Right cardiac atrium (tissue), 5 donors: Measurements from ENCODE around the gene SERINC5. TPM values are rescaled to one million over a fixed set of nuclear protein-coding genes. Genes with fewer than 3 reads are reported as not detected.
"Not testable (repeated sequence)": the region's sequence is repeated elsewhere in the genome, so short reads cannot be mapped to it uniquely, and the experiment has no call there.

Experiments
- ATAC-seq, 2 donors: fragments of 200-7000 bp; cut with Tn5 transposase; one replicate each; pipeline versions ENCODE4 v1.8.0 to v1.9.1; 2020; ENCODE audit warnings: moderate library complexity in 2 of 2, mild to moderate bottlenecking in 1 of 2
- DNase-seq, 3 donors: peaks; one replicate each; pipeline ENCODE4 v3.0.0-alpha.2; 2020
- H3K27ac ChIP-seq: one replicate; pipeline ENCODE4 v1.5.1; 2013; ENCODE audit warnings: mild to moderate bottlenecking, low read length, control low read depth, moderate library complexity
- H3K27me3 ChIP-seq: one replicate; pipeline ENCODE4 v1.6.1; 2013; ENCODE audit not compliant: control insufficient read depth, insufficient read depth
- H3K4me1 ChIP-seq: one replicate; pipeline ENCODE4 v1.6.1; 2013; ENCODE audit warnings: low read length; ENCODE audit not compliant: control insufficient read depth, insufficient read depth
- H3K4me3 ChIP-seq: one replicate; pipeline ENCODE4 v1.5.1; 2013; ENCODE audit warnings: low read length, control low read depth
- H3K9me3 ChIP-seq: one replicate; pipeline ENCODE4 v1.6.1; 2013; ENCODE audit warnings: low read length; ENCODE audit not compliant: control insufficient read depth
- WGBS: extraction: QIAGEN DNeasy Blood & Tissue Kit; methylation state at CpG from one replicate; pipeline ENCODE4 v1.1.7; 2013; 5-methylcytosine and 5-hydroxymethylcytosine counted together
- intact Hi-C, 4 donors: fragments of 100-400 bp; cut with DNase I; formaldehyde crosslinking; loops; one replicate each; pipeline versions ENCODE4 v1.11.0 to v1.14.0; 2022 to 2023
- polyA plus RNA-seq: library from polyadenylated mRNA; stranded (reverse); fragments of 200-250 nt; gene quantifications from one replicate; pipeline ENCODE4 v1.2.3, GENCODE V29; 2013
- total RNA-seq, 4 donors: library from RNA; stranded (reverse); fragmentation: NEBNext Ultra II Directional; extraction: Animal tissue kit (Norgen Biotek cat#: 25700); gene quantifications; one replicate each; pipeline ENCODE4 v1.2.1, GENCODE V29; 2021
- donor health status: healthy with polysubstance abuse.
- donor health status: DM: no; HTN: yes; CAD: no.
- donor health status: DM: no; HTN: no; CAD: no.
- donor health status: DM: no; HTN: yes; CAD: no; lungs with severe emphysema.
- donor health status: DM: yes; HTN: yes; CAD: no.

SERINC5 gene
- total and polyA plus RNA-seq, 5 donors, result 3.5 to 13.4 (median 11.6) TPM

DNA sequence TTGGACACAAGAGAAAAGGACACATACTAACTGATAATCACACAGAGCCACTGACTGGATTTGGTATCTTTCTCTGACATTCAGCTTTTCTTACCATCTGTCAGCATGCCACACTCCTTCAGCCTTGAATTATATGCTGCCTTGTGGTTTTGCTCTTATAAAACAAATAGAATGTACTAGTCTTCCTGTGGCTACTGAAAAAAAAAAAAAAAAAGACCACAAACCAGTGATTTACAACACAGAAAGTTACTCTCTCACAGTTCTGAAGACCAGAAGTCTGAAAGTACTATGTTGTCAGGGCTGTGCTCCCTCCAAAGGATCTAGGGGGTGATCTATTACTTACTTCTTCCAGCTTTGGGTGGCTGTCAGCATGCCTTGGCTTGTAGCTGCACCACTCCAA is 138.4 kb downstream of the SERINC5 start:
- intact Hi-C loops, result no loop called here

GRCh38 chr5:80116465-80116864 is 139.4 kb downstream of the SERINC5 start:
- Histone ChIP-seq H3K9me3 (no peaks in the 10 kb centered on the region), H3K27me3 (no peaks in the 10 kb centered on the region), H3K4me3 (no peak overlapping the region), H3K4me1 (no peaks in the 10 kb centered on the region), H3K27ac (no peak overlapping the region)
- 62% methylated on average over 4 of the region's 4 CpGs for WGBS
- no peak for DNase-seq
- ATAC-seq, result no peak
- intact Hi-C loops, result no loop called here

More for the DNA sequence above, 138.4 kb downstream of the SERINC5 start:
- DNase-seq (no peak), ATAC-seq (no peak)
- no peaks in the 10 kb centered on the region for H3K27me3 ChIP-seq
- H3K9me3 ChIP-seq, result no peaks in the 10 kb centered on the region
- no peaks in the 10 kb centered on the region for H3K4me1 ChIP-seq
- no peak overlapping the region for H3K27ac ChIP-seq
- H3K4me3 ChIP-seq, result no peak overlapping the region

DNA sequence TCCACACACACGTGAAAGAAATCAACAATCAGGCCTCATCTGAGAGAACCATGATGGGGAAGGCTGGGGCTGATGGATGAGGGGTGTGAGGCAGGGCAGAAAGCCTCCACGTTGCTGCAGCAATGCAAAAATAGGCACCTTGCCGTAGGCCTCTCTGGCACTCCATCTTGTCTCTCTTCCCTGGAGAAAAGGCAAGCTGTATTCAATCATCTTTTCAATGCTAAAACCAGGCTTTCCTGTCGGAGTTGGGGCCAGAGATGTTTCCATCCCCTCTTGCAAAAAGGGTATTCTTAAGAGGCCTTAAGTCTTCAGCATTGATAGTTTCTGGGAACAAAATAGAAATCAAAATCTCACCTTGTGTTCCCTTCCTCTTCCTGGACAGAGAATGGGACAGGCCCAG is 139.8 kb downstream of the SERINC5 start:
- intact Hi-C loops, result no loop called here
- H3K27me3 ChIP-seq, result no peaks in the 10 kb centered on the region
- WGBS, result 63% methylated on average over 4 of the region's 4 CpGs
- DNase-seq (no peak), ATAC-seq (no peak)
- no peaks in the 10 kb centered on the region for H3K4me1 ChIP-seq
- H3K9me3 ChIP-seq, result no peaks in the 10 kb centered on the region
- H3K27ac ChIP-seq, result no peak overlapping the region
- H3K4me3 ChIP-seq, result no peak overlapping the region

DNA sequence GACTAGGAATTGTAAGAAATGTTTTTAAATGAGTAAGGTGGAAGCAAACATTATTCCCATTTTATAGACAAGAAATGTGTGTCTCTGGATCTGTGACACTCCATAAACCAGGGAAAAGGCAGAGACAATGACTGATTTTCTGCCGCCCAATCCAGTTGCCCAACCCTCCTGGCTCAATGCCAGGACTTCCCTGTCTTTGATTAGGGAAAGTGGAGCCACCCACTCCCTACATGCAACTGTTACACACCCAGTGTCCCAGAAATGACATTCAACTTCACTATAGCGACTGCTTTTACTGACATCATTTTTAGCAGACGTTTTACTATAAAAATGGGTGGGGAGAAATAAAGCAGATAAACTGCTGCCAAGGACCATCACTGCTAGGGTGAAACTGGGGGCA is 141.0 kb downstream of the SERINC5 start:
- ATAC-seq, result no peak
- 50% methylated on average over 3 of the region's 3 CpGs for WGBS
- no peak overlapping the region for H3K4me3 ChIP-seq
- no peaks in the 10 kb centered on the region for H3K9me3 ChIP-seq
- no peaks in the 10 kb centered on the region for H3K4me1 ChIP-seq
- H3K27me3 ChIP-seq, result no peaks in the 10 kb centered on the region
- intact Hi-C loops, result no loop called here
- no peak for DNase-seq
- H3K27ac ChIP-seq, result no peak overlapping the region

DNA sequence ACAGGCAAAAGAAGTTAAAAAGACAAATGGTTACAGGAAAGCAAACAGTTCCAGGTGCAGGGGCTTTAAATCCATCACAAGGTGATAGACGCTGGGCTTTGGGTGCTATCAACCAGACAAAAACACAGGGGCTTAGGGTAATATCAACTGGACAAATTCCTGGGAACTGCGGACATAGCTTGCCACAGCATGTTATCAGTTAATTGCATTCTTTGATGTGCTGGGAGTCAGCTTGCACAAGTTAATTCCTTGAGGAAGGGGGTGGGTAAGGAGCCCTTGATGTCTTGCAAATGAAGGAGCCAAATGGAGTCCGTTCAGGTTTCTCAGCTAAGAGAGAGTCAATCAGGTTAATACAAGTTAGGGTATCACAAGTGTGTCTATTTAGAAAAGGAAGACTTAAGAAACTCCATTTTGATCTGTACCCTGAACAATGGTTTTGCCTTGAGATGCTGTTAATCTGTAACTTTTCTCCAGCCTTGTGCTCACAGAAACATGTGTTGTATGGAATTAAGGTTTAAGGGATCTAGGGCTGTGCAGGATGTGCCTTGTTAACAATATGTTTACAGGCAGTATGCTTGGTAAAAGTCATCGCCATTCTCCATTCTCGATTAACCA is 144.4 kb downstream of the SERINC5 start:
- WGBS, result 65% methylated on average over 5 of the region's 5 CpGs
- intact Hi-C loops, result not testable (repeated sequence)

GRCh38 chr5:80109646-80110478 is 146.0 kb downstream of the SERINC5 start:
- Histone ChIP-seq H3K4me3 (no peak overlapping the region), H3K4me1 (no peaks in the 10 kb centered on the region), H3K27me3 (no peaks in the 10 kb centered on the region), H3K9me3 (no peaks in the 10 kb centered on the region), H3K27ac (no peak overlapping the region)
- 45% methylated on average over 9 of the region's 9 CpGs for WGBS
- intact Hi-C loops, result loop anchor here in 1 of 4 donors (10.0 kb wide), 1 partner anchor 165 kb away; no protein-coding TSS in a partner anchor
- DNase-seq (peak in 2 of 3 donors; percentile 61 to 74), ATAC-seq (peak; percentile 51 to 66)

More for the DNA sequence above, 144.4 kb downstream of the SERINC5 start:
- not testable (repeated sequence) for H3K27ac ChIP-seq, H3K27me3 ChIP-seq, ATAC-seq, DNase-seq, H3K4me3 ChIP-seq, H3K4me1 ChIP-seq, H3K9me3 ChIP-seq

DNA sequence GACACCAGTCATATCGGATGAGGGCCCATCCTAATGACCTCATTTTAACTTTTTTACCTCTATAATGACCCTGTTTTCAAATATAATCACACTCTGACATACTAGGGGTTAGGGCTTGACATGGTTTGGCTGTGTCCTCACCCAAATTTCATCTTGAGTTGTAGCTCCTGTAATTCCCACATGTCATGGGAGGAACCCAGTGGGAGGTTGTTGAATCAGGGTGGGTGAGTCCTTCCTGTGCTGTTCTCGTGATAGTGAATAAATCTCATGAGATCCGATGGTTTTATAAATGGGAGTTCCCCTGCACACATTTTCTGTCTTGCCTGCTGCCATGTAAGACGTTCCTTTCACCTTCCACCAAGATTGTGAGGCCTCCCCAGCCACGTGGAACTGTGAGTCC is 148.9 kb downstream of the SERINC5 start:
- intact Hi-C loops, result loop anchor here in 1 of 4 donors (10.0 kb wide), 1 partner anchor 168 kb away; no protein-coding TSS in a partner anchor
- Histone ChIP-seq H3K27me3 (no peaks in the 10 kb centered on the region), H3K4me3 (no peak overlapping the region), H3K4me1 (no peaks in the 10 kb centered on the region), H3K27ac (no peak overlapping the region), H3K9me3 (no peaks in the 10 kb centered on the region)
- DNase-seq (no peak), ATAC-seq (no peak)
- WGBS, result 69% methylated on average over 5 of the region's 5 CpGs

DNA sequence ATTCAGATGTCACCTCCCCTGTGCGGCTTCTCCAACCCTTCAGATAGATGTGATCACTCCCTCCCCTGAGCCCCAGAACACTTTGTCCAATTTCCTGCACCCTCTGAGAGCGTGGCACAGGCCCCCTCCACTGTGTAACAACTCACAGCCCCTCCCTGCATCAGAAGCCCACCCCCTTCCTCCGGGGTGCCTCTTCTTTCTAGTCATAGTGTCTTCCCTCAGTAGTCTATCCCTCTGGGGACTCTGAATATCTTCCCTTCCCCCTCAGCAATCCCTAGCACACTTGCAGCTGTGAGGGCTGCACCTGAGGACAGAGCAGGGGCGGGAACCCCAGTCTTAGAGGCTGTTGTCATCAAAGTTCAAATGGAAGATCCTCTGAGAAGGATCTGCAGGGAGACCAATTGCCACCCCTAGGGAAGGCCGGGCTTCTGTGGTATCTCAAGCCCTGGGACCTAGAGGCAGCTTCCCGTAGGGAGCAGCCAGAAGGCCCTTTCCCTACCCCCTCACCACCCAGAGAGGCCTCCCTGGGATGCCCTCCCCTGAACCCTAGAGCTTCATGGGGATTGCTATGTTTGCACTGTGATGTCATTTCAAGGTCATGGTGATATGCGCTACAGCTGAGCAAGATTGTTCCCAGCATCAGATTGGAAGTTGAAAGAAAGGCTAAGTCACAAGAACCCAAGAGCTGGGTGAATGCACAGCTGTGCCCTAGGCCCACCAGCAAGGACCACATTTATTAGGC is 150.0 kb downstream of the SERINC5 start:
- ATAC-seq (no peak), DNase-seq (no peak)
- Histone ChIP-seq H3K4me1 (no peaks in the 10 kb centered on the region), H3K27ac (no peak overlapping the region), H3K9me3 (no peaks in the 10 kb centered on the region), H3K27me3 (no peaks in the 10 kb centered on the region), H3K4me3 (no peak overlapping the region)
- 81% methylated on average over 7 of the region's 7 CpGs for WGBS
- intact Hi-C loops, result loop anchor here in 1 of 4 donors (10.0 kb wide), 1 partner anchor 169 kb away; no protein-coding TSS in a partner anchor

- DNase-seq (no peak), ATAC-seq (no peak)
- Histone ChIP-seq H3K27ac (no peak overlapping the region), H3K9me3 (no peaks in the 10 kb centered on the region), H3K4me1 (no peaks in the 10 kb centered on the region), H3K27me3 (no peaks in the 10 kb centered on the region), H3K4me3 (no peak overlapping the region)
- intact Hi-C loops, result loop anchor here in 1 of 4 donors (10.0 kb wide), 1 partner anchor 171 kb away; no protein-coding TSS in a partner anchor
- 84% methylated on average over 6 of the region's 6 CpGs for WGBS
These were observed 152.5 kb downstream of the SERINC5 start for GRCh38 chr5:80103371-80103770.

DNA sequence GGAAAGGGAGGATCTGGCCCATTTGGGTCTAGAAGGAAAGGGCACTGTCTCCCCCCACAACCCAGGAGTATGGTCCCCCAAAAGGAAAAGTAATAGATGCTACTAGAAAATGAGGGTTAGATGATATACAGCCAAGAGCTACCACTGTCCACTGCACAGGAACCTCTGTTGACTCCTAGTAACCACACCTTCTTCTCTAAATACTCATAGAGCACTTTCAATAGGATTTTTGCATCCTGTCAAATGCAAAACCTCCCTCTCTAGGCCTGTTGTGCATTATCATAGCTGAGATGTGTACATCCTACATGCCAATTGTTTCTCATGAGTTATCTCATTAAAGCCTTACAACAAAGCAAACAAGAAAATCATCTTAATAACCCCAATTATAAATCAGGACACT is 153.9 kb downstream of the SERINC5 start:
- Histone ChIP-seq H3K4me1 (no peaks in the 10 kb centered on the region), H3K9me3 (no peaks in the 10 kb centered on the region), H3K4me3 (no peak overlapping the region), H3K27me3 (no peaks in the 10 kb centered on the region), H3K27ac (no peak overlapping the region)
- no peak for DNase-seq
- no peak for ATAC-seq
- intact Hi-C loops, result loop anchor here in 1 of 4 donors (10.0 kb wide), 1 partner anchor 173 kb away; no protein-coding TSS in a partner anchor

DNA sequence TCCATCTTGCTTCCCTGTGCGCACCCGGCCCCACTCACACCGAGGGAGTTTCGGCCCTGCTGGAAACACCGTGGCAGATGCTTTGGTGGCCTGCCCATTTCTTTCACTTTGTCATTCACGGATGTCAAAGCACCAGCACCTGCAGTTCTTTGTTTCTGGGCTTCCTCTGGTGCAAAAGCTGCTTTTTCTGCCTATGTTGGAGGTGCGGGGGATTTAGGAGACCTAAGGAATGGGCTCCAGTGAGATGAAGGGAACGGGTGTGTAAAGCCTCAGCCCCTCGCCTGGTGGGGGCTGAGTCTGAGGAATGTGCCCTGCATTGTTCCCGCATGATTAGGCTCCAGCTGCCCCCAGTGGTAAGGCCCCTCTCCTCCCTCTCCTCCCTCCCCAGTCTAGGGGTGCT is 158.4 kb downstream of the SERINC5 start:
- Histone ChIP-seq H3K4me3 (no peak overlapping the region), H3K9me3 (no peaks in the 10 kb centered on the region), H3K4me1 (no peaks in the 10 kb centered on the region), H3K27ac (no peak overlapping the region), H3K27me3 (no peaks in the 10 kb centered on the region)
- DNase-seq (no peak), ATAC-seq (no peak)
- intact Hi-C loops, result loop anchor here in 2 of 4 donors (10.0 kb wide), 1 partner anchor 177 kb away; no protein-coding TSS in a partner anchor
- 88% methylated on average over 10 of the region's 10 CpGs for WGBS
